ENCODE results near the gene RGS18.
"Not testable (repeated sequence)": the region's sequence is repeated elsewhere in the genome, so short reads cannot be mapped to it uniquely, and the experiment has no call there.

The RGS18 gene

DNA sequence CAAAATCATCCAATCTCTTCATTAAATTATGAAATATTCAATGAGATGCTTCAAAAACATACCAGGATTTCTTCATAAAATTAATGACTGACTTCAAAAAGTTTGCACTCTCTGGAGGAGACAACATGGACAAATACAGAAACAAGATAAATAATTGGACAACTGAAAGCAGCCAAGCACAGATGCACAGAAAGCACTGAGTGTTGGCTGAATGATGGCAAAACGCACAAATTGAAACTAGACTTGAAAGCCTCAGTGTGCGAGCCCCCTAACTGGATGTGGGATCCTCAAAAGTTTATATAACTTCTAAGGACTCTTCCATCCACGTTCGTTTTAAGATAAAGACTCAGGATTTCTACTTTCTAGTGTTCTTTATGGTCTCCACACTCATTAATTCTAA, 27.9 kb downstream of the RGS18 start:
- H3K9ac ChIP-seq (ENCODE audit: low read depth in 1 of 2, low read length in 2 of 2): no peak overlapping the region
- no peaks in the 10 kb centered on the region for H3K36me3 ChIP-seq (ENCODE audit: control insufficient read depth in 2 of 2, insufficient read depth in 2 of 2, low read length in 2 of 2)
- no peak overlapping the region for H3K4me3 ChIP-seq (ENCODE audit: low read length in 2 of 2)
- H3K27ac ChIP-seq (ENCODE audit: low read depth in 2 of 2, low read length in 2 of 2): no peak overlapping the region
- H3K9me3 ChIP-seq (ENCODE audit: control insufficient read depth in 2 of 2, low read length in 2 of 2): no peaks in the 10 kb centered on the region
- H3K4me1 ChIP-seq (ENCODE audit: control insufficient read depth in 2 of 2, insufficient read depth in 2 of 2, low read length in 2 of 2): no peaks in the 10 kb centered on the region
- H3K27me3 ChIP-seq (ENCODE audit: control insufficient read depth in 2 of 2, insufficient read depth in 2 of 2, low read length in 2 of 2): no peaks in the 10 kb centered on the region

DNA sequence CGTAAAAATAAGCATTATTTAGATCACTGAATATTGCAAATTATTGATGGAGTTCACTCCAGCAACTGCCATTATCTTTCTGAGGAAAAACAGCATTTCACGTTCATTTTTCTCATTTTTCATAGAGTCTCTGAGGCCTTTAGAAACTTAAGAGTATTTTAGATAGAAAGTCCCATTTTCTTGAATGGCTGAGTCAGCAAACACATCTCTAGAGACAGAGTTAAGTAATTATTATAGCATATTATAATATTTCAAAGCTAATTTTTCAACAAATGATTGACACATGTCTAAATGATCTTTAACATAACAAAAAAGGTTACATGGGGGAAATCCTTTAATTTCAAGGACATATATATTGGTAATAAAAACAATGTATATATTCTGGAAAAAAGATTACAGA, 31.8 kb downstream of the RGS18 start:
- Histone ChIP-seq H3K4me3 (ENCODE audit: low read length in 2 of 2) (no peak overlapping the region), H3K9me3 (ENCODE audit: control insufficient read depth in 2 of 2, low read length in 2 of 2) (no peaks in the 10 kb centered on the region), H3K36me3 (ENCODE audit: control insufficient read depth in 2 of 2, insufficient read depth in 2 of 2, low read length in 2 of 2) (no peaks in the 10 kb centered on the region), H3K27ac (ENCODE audit: low read depth in 2 of 2, low read length in 2 of 2) (no peak overlapping the region), H3K4me1 (ENCODE audit: control insufficient read depth in 2 of 2, insufficient read depth in 2 of 2, low read length in 2 of 2) (no peaks in the 10 kb centered on the region), H3K9ac (ENCODE audit: low read depth in 1 of 2, low read length in 2 of 2) (no peak overlapping the region), H3K27me3 (ENCODE audit: control insufficient read depth in 2 of 2, insufficient read depth in 2 of 2, low read length in 2 of 2) (no peaks in the 10 kb centered on the region)

- Histone ChIP-seq H3K36me3 (ENCODE audit: control insufficient read depth in 2 of 2, insufficient read depth in 2 of 2, low read length in 2 of 2) (no peaks in the 10 kb centered on the region), H3K9ac (ENCODE audit: low read depth in 1 of 2, low read length in 2 of 2) (no peak overlapping the region), H3K4me3 (ENCODE audit: low read length in 2 of 2) (no peak overlapping the region), H3K9me3 (ENCODE audit: control insufficient read depth in 2 of 2, low read length in 2 of 2) (no peaks in the 10 kb centered on the region), H3K4me1 (ENCODE audit: control insufficient read depth in 2 of 2, insufficient read depth in 2 of 2, low read length in 2 of 2) (no peaks in the 10 kb centered on the region), H3K27ac (ENCODE audit: low read depth in 2 of 2, low read length in 2 of 2) (no peak overlapping the region), H3K27me3 (ENCODE audit: control insufficient read depth in 2 of 2, insufficient read depth in 2 of 2, low read length in 2 of 2) (no peaks in the 10 kb centered on the region)
Observed at GRCh38 chr1:192201303-192201702, 43.0 kb downstream of the RGS18 start.

DNA sequence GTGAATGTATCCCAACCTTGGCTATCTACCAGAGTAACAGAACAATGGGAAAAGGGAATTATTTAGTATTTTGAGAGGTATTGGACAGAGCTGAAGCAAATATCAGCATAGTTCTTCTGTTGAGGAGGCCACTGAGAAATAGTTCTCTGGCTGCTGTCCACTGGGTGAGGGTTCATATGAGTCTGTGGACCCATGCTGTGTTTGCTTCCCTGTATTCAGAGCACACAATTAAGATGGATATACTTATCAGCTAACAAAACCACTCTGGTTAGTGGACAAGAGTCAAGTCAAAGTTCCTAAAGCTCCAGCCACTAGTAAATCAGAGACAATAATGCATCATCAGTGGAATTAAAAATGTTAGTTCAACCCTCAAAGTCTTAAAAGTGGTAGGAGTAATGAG, 66.1 kb downstream of the RGS18 start:
- Histone ChIP-seq H3K4me1 (ENCODE audit: control insufficient read depth in 2 of 2, insufficient read depth in 2 of 2, low read length in 2 of 2) (no peaks in the 10 kb centered on the region), H3K36me3 (ENCODE audit: control insufficient read depth in 2 of 2, insufficient read depth in 2 of 2, low read length in 2 of 2) (no peaks in the 10 kb centered on the region), H3K27ac (ENCODE audit: low read depth in 2 of 2, low read length in 2 of 2) (no peak overlapping the region), H3K27me3 (ENCODE audit: control insufficient read depth in 2 of 2, insufficient read depth in 2 of 2, low read length in 2 of 2) (no peaks in the 10 kb centered on the region), H3K9me3 (ENCODE audit: control insufficient read depth in 2 of 2, low read length in 2 of 2) (no peaks in the 10 kb centered on the region), H3K9ac (ENCODE audit: low read depth in 1 of 2, low read length in 2 of 2) (no peak overlapping the region), H3K4me3 (ENCODE audit: low read length in 2 of 2) (no peak overlapping the region)

DNA sequence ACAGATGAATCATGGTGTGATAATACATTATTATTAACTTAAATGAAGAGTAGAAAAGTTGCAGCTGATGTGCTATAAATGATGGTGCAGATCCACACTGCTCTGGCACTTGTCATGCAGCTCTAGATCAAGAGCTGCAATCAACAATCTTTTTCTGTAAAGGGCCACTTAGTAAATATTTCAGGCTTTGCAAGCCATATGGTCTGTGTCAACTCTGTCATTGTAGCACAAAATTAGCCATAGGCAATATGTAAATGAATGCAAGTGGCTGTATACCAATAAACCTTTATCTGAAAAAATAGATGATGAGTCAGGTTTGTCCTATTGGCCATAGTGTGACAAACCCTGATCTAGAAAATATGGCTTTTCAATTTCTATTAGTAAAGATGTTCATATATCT, 66.6 kb downstream of the RGS18 start:
- H3K4me3 ChIP-seq (ENCODE audit: low read length in 2 of 2): no peak overlapping the region
- no peaks in the 10 kb centered on the region for H3K27me3 ChIP-seq (ENCODE audit: control insufficient read depth in 2 of 2, insufficient read depth in 2 of 2, low read length in 2 of 2)
- no peaks in the 10 kb centered on the region for H3K4me1 ChIP-seq (ENCODE audit: control insufficient read depth in 2 of 2, insufficient read depth in 2 of 2, low read length in 2 of 2)
- no peak overlapping the region for H3K27ac ChIP-seq (ENCODE audit: low read depth in 2 of 2, low read length in 2 of 2)
- no peaks in the 10 kb centered on the region for H3K9me3 ChIP-seq (ENCODE audit: control insufficient read depth in 2 of 2, low read length in 2 of 2)
- no peak overlapping the region for H3K9ac ChIP-seq (ENCODE audit: low read depth in 1 of 2, low read length in 2 of 2)
- no peaks in the 10 kb centered on the region for H3K36me3 ChIP-seq (ENCODE audit: control insufficient read depth in 2 of 2, insufficient read depth in 2 of 2, low read length in 2 of 2)

DNA sequence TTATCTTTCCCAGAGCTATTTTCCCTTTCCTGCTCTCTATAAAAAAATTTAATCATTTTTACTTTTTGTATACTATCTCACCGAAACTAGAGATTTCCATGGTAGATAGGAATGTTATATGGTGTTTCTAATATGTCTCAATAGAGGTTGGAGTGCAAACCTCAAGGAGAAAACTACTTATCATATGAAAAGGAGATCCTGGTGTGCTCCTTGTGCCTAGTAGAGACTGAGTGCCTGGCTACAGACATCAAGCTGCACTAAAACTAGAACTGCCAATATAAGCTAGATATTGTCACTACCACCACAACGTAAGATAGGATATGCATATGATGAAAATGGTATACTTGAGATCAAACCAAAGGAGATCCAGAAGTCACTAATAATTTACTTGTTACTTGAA, 67.0 kb downstream of the RGS18 start:
- no peaks in the 10 kb centered on the region for H3K27me3 ChIP-seq (ENCODE audit: control insufficient read depth in 2 of 2, insufficient read depth in 2 of 2, low read length in 2 of 2)
- H3K27ac ChIP-seq (ENCODE audit: low read depth in 2 of 2, low read length in 2 of 2): no peak overlapping the region
- H3K4me3 ChIP-seq (ENCODE audit: low read length in 2 of 2): no peak overlapping the region
- H3K9me3 ChIP-seq (ENCODE audit: control insufficient read depth in 2 of 2, low read length in 2 of 2): no peaks in the 10 kb centered on the region
- no peaks in the 10 kb centered on the region for H3K4me1 ChIP-seq (ENCODE audit: control insufficient read depth in 2 of 2, insufficient read depth in 2 of 2, low read length in 2 of 2)
- no peaks in the 10 kb centered on the region for H3K36me3 ChIP-seq (ENCODE audit: control insufficient read depth in 2 of 2, insufficient read depth in 2 of 2, low read length in 2 of 2)
- no peak overlapping the region for H3K9ac ChIP-seq (ENCODE audit: low read depth in 1 of 2, low read length in 2 of 2)

DNA sequence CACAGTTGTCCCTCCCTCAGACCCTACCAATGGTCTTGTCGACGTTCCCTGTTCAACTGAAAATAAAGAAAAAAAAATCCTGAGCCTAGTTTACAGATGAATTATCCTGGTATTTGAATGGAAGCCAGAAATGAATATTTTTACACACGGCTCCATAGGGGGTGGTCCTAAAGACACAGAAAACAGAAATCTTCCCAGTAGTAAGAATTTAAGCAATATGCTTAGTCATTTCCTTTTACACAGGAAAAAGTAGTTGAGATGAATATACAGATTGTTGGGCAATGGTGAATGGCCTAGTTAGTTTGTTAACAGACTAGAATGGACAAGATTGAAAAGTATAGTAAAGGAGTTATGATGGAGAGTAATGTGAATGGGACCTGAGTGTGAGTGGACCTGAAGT, 67.4 kb downstream of the RGS18 start:
- Histone ChIP-seq H3K36me3 (ENCODE audit: control insufficient read depth in 2 of 2, insufficient read depth in 2 of 2, low read length in 2 of 2) (no peaks in the 10 kb centered on the region), H3K9ac (ENCODE audit: low read depth in 1 of 2, low read length in 2 of 2) (no peak overlapping the region), H3K27me3 (ENCODE audit: control insufficient read depth in 2 of 2, insufficient read depth in 2 of 2, low read length in 2 of 2) (no peaks in the 10 kb centered on the region), H3K4me1 (ENCODE audit: control insufficient read depth in 2 of 2, insufficient read depth in 2 of 2, low read length in 2 of 2) (no peaks in the 10 kb centered on the region), H3K9me3 (ENCODE audit: control insufficient read depth in 2 of 2, low read length in 2 of 2) (no peaks in the 10 kb centered on the region), H3K27ac (ENCODE audit: low read depth in 2 of 2, low read length in 2 of 2) (no peak overlapping the region), H3K4me3 (ENCODE audit: low read length in 2 of 2) (no peak overlapping the region)

DNA sequence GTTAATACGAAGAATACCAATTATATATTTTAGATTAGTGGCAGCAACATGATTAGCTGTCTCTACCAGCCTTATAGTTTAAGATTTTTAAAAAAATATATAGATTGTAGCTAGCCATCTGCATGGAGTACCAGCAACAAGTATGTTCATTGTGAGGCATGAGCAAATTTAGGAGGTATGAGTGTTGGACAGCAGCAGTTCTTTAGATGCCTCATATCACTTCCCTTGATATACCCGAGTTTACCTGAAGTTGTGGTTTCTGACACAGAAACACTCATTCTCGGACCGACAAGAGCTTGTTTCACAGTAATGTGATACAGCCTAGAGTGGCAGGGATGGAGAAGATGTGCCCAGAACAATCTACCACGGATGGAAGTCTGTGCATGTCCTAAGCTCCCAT, 69.1 kb downstream of the RGS18 start:
- Histone ChIP-seq H3K9me3 (ENCODE audit: control insufficient read depth in 2 of 2, low read length in 2 of 2) (no peaks in the 10 kb centered on the region), H3K9ac (ENCODE audit: low read depth in 1 of 2, low read length in 2 of 2) (no peak overlapping the region), H3K27ac (ENCODE audit: low read depth in 2 of 2, low read length in 2 of 2) (no peak overlapping the region), H3K36me3 (ENCODE audit: control insufficient read depth in 2 of 2, insufficient read depth in 2 of 2, low read length in 2 of 2) (no peaks in the 10 kb centered on the region), H3K4me1 (ENCODE audit: control insufficient read depth in 2 of 2, insufficient read depth in 2 of 2, low read length in 2 of 2) (no peaks in the 10 kb centered on the region), H3K4me3 (ENCODE audit: low read length in 2 of 2) (no peak overlapping the region), H3K27me3 (ENCODE audit: control insufficient read depth in 2 of 2, insufficient read depth in 2 of 2, low read length in 2 of 2) (no peaks in the 10 kb centered on the region)

GRCh38 chr1:192227980-192228379, 69.7 kb downstream of the RGS18 start:
- not testable (repeated sequence) for H3K4me1 ChIP-seq (ENCODE audit: control insufficient read depth in 2 of 2, insufficient read depth in 2 of 2, low read length in 2 of 2); H3K9ac ChIP-seq (ENCODE audit: low read depth in 1 of 2, low read length in 2 of 2); H3K9me3 ChIP-seq (ENCODE audit: control insufficient read depth in 2 of 2, low read length in 2 of 2); H3K27me3 ChIP-seq (ENCODE audit: control insufficient read depth in 2 of 2, insufficient read depth in 2 of 2, low read length in 2 of 2); H3K4me3 ChIP-seq (ENCODE audit: low read length in 2 of 2); H3K27ac ChIP-seq (ENCODE audit: low read depth in 2 of 2, low read length in 2 of 2); H3K36me3 ChIP-seq (ENCODE audit: control insufficient read depth in 2 of 2, insufficient read depth in 2 of 2, low read length in 2 of 2)

DNA sequence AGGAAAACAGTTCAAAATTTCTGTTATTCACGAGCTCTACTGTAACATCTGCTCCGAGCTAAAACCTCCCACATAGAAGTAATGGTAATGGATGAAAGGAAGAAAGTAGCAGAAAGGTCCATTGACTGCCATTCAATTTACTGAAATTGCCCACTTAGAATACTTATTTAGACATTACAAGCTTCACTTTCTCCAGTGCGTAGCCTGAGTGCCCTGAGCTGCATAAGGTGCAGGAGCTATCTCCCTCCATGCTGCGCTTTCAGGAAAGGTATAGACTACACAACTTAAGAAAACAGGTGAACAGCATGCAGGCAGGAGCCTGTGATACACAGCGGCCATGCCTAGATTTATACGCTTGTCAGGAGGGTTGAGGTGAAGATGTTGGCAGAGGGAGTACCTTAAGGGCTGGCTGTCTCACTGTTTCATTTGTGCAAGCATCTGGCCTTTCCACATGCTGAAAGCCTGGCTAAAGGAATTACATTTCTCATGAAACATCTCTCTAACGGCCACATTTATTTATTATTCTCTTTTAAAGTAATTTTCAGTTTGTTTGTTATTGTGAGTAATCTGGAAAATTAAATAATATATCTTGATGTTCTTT, 74.7 kb downstream of the RGS18 start:
- no peak overlapping the region for H3K9ac ChIP-seq (ENCODE audit: low read depth in 1 of 2, low read length in 2 of 2)
- H3K27ac ChIP-seq (ENCODE audit: low read depth in 2 of 2, low read length in 2 of 2): no peak overlapping the region
- no peak overlapping the region for H3K4me3 ChIP-seq (ENCODE audit: low read length in 2 of 2)
- H3K36me3 ChIP-seq (ENCODE audit: control insufficient read depth in 2 of 2, insufficient read depth in 2 of 2, low read length in 2 of 2): no peaks in the 10 kb centered on the region
- no peaks in the 10 kb centered on the region for H3K4me1 ChIP-seq (ENCODE audit: control insufficient read depth in 2 of 2, insufficient read depth in 2 of 2, low read length in 2 of 2)
- no peaks in the 10 kb centered on the region for H3K9me3 ChIP-seq (ENCODE audit: control insufficient read depth in 2 of 2, low read length in 2 of 2)
- no peaks in the 10 kb centered on the region for H3K27me3 ChIP-seq (ENCODE audit: control insufficient read depth in 2 of 2, insufficient read depth in 2 of 2, low read length in 2 of 2)

DNA sequence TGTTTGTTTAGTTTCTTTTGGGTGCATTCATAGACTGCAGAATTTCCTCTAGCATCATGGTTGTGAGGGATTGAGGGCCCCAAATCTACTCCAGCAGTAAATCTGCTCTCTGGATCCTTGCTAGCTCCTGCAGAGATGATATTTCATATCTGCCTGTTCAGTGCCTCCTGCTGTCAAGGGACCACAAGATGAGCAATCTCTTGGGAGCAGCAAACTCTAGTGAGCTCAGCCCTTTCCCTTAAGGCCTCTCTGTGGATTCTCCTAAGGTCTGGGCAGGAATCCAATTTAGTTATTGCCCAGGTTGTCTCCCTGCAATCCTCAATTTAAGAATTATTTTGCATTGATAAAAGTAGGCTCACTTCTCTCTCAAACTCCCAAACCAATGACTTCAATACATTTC, 76.9 kb downstream of the RGS18 start:
- no peaks in the 10 kb centered on the region for H3K4me1 ChIP-seq (ENCODE audit: control insufficient read depth in 2 of 2, insufficient read depth in 2 of 2, low read length in 2 of 2)
- H3K27me3 ChIP-seq (ENCODE audit: control insufficient read depth in 2 of 2, insufficient read depth in 2 of 2, low read length in 2 of 2): no peaks in the 10 kb centered on the region
- no peak overlapping the region for H3K4me3 ChIP-seq (ENCODE audit: low read length in 2 of 2)
- no peak overlapping the region for H3K9ac ChIP-seq (ENCODE audit: low read depth in 1 of 2, low read length in 2 of 2)
- no peaks in the 10 kb centered on the region for H3K36me3 ChIP-seq (ENCODE audit: control insufficient read depth in 2 of 2, insufficient read depth in 2 of 2, low read length in 2 of 2)
- H3K9me3 ChIP-seq (ENCODE audit: control insufficient read depth in 2 of 2, low read length in 2 of 2): no peaks in the 10 kb centered on the region
- no peak overlapping the region for H3K27ac ChIP-seq (ENCODE audit: low read depth in 2 of 2, low read length in 2 of 2)
